H9 (cell line): ENCODE data around the gene UBXN11. TPM values are rescaled to one million over a fixed set of nuclear protein-coding genes. Genes with fewer than 3 reads are reported as not detected.

Experiments used
- DNase-seq: peaks from one replicate; pipeline ENCODE4 v3.0.0-alpha.2; 2017
- H2AFZ ChIP-seq: one replicate; pipeline ENCODE4 v1.6.1; 2013; ENCODE audit warnings: mild to moderate bottlenecking, low read length, control low read depth, moderate library complexity
- H2AK5ac ChIP-seq: 2 replicates; pipeline ENCODE4 v1.6.1; 2013; ENCODE audit warnings: low read length, control low read depth, mixed read lengths; ENCODE audit not compliant: insufficient read length
- H2BK120ac ChIP-seq: one replicate; pipeline ENCODE4 v1.6.1; 2013; ENCODE audit warnings: low read depth, mild to moderate bottlenecking, low read length, control low read depth, inconsistent platforms; ENCODE audit not compliant: poor library complexity, severe bottlenecking
- H2BK12ac ChIP-seq: 2 replicates; pipeline ENCODE4 v1.6.1; 2013; ENCODE audit warnings: low read length, control low read depth, mixed read lengths, low read depth; ENCODE audit not compliant: insufficient read length
- H2BK15ac ChIP-seq: 2 replicates; pipeline ENCODE4 v1.6.1; 2013; ENCODE audit warnings: low read depth, low read length, control low read depth
- H2BK20ac ChIP-seq: one replicate; pipeline ENCODE4 v1.6.1; 2013; ENCODE audit warnings: low read depth, mild to moderate bottlenecking, low read length, control low read depth, inconsistent platforms; ENCODE audit not compliant: poor library complexity, severe bottlenecking
- H2BK5ac ChIP-seq: 2 replicates; pipeline ENCODE4 v1.6.1; 2013; ENCODE audit warnings: low read length, control low read depth, mixed read lengths; ENCODE audit not compliant: insufficient read length
- H3K14ac ChIP-seq: 2 replicates; pipeline ENCODE4 v1.6.1; 2013; ENCODE audit warnings: low read length, control low read depth; ENCODE audit not compliant: insufficient read depth
- H3K18ac ChIP-seq: 2 replicates; pipeline ENCODE4 v1.6.1; 2013; ENCODE audit warnings: low read depth, mild to moderate bottlenecking, mixed read lengths, low read length, control low read depth; ENCODE audit not compliant: insufficient read length
- H3K23ac ChIP-seq: 2 replicates; pipeline ENCODE4 v1.6.1; 2013; ENCODE audit warnings: low read length, control low read depth, mixed read lengths, low read depth; ENCODE audit not compliant: insufficient read length
- H3K23me2 ChIP-seq: 2 replicates; pipeline ENCODE4 v1.6.1; 2013; ENCODE audit warnings: low read depth, mild to moderate bottlenecking, mixed read lengths, low read length, control low read depth; ENCODE audit not compliant: insufficient read length, poor library complexity, severe bottlenecking
- H3K27ac ChIP-seq: 2 replicates; pipeline ENCODE4 v1.5.1; 2013; ENCODE audit warnings: low read length, control low read depth, mixed read lengths, low read depth; ENCODE audit not compliant: insufficient read length
- H3K27me3 ChIP-seq: 2 replicates; pipeline ENCODE4 v1.6.1; 2013; ENCODE audit warnings: low read length, control low read depth, inconsistent platforms; ENCODE audit not compliant: insufficient read depth
- H3K4ac ChIP-seq: 2 replicates; pipeline ENCODE4 v1.6.1; 2013; ENCODE audit warnings: low read depth, mild to moderate bottlenecking, control low read depth, inconsistent platforms, low read length, moderate library complexity
- H3K4me1 ChIP-seq: 2 replicates; pipeline ENCODE4 v1.6.1; 2013; ENCODE audit warnings: low read length, control low read depth, inconsistent platforms; ENCODE audit not compliant: insufficient read depth
- H3K4me2 ChIP-seq: 2 replicates; pipeline ENCODE4 v1.6.1; 2013; ENCODE audit warnings: low read length, control low read depth, mixed read lengths; ENCODE audit not compliant: insufficient read length, insufficient read depth
- H3K56ac ChIP-seq: 2 replicates; pipeline ENCODE4 v1.6.1; 2013; ENCODE audit warnings: low read depth, mild to moderate bottlenecking, mixed read lengths, low read length, control low read depth; ENCODE audit not compliant: insufficient read length
- H3K79me1 ChIP-seq: 2 replicates; pipeline ENCODE4 v1.6.1; 2013; ENCODE audit warnings: low read depth, mild to moderate bottlenecking, moderate library complexity, low read length, control low read depth, inconsistent platforms; ENCODE audit not compliant: insufficient read depth, poor library complexity, severe bottlenecking
- H3K79me2 ChIP-seq: 2 replicates; pipeline ENCODE4 v1.6.1; 2013; ENCODE audit warnings: low read length, control low read depth, inconsistent platforms; ENCODE audit not compliant: insufficient read depth
- H3K9ac ChIP-seq: 2 replicates; pipeline ENCODE4 v1.6.1; 2013; ENCODE audit warnings: low read length, control low read depth, mixed read lengths; ENCODE audit not compliant: insufficient read length; ENCODE audit errors: extremely low read depth
- H3K9me3 ChIP-seq: one replicate; pipeline ENCODE4 v1.6.1; 2013; ENCODE audit warnings: low read depth, low read length, inconsistent platforms; ENCODE audit not compliant: control insufficient read depth
- H3T11ph ChIP-seq: one replicate; pipeline ENCODE4 v1.6.1; 2013; ENCODE audit warnings: mild to moderate bottlenecking, low read length, control low read depth, inconsistent platforms
- H4K20me1 ChIP-seq: one replicate; pipeline ENCODE4 v1.6.1; 2013; ENCODE audit not compliant: control insufficient read depth, insufficient read length, insufficient read depth
- H4K5ac ChIP-seq: 2 replicates; pipeline ENCODE4 v1.6.1; 2013; ENCODE audit warnings: low read depth, mild to moderate bottlenecking, mixed read lengths, low read length, control low read depth; ENCODE audit not compliant: insufficient read length
- H4K8ac ChIP-seq: replicated peaks from 2 replicates; pipeline ENCODE4 v1.6.1; 2013; ENCODE audit warnings: low read length, control low read depth, mixed read lengths, low read depth; ENCODE audit not compliant: insufficient read length
- H4K91ac ChIP-seq: 2 replicates; pipeline ENCODE4 v1.6.1; 2013; ENCODE audit warnings: low read depth, mild to moderate bottlenecking, moderate library complexity, mixed read lengths, low read length, control low read depth; ENCODE audit not compliant: insufficient read length
- H3K27ac Mint-ChIP-seq, 3 experiments: 2 replicates in 2 of 3; 3 replicates in 1 of 3; pipeline ENCODE4 v1.8.0; 2020 to 2021; ENCODE audit warnings: mixed read lengths in 3 of 3, mild to moderate bottlenecking in 1 of 3, moderate library complexity in 1 of 3
- H3K27me3 Mint-ChIP-seq: 2 replicates; pipeline ENCODE4 v1.8.0; 2021; ENCODE audit warnings: low read depth, mild to moderate bottlenecking, moderate library complexity, mixed read lengths
- H3K36me3 Mint-ChIP-seq, 3 experiments: 2 replicates in 2 of 3; 3 replicates in 1 of 3; pipeline ENCODE4 v1.8.0; 2020 to 2021; ENCODE audit warnings: low read depth in 3 of 3, mixed read lengths in 3 of 3; ENCODE audit not compliant: insufficient read depth in 1 of 3
- H3K4me1 Mint-ChIP-seq, 2 experiments: 2 replicates each; pipeline ENCODE4 v1.8.0; 2020; ENCODE audit warnings: mixed read lengths in 2 of 2
- H3K4me3 Mint-ChIP-seq, 2 experiments: 2 replicates in 1 of 2; 3 replicates in 1 of 2; pipeline ENCODE4 v1.8.0; 2020 to 2021; ENCODE audit warnings: mild to moderate bottlenecking in 2 of 2, mixed read lengths in 2 of 2, moderate library complexity in 1 of 2
- H3K9me3 Mint-ChIP-seq, 2 experiments: 2 replicates in 1 of 2; 3 replicates in 1 of 2; pipeline ENCODE4 v1.8.0; 2020; ENCODE audit warnings: mild to moderate bottlenecking in 2 of 2, mixed read lengths in 2 of 2, moderate library complexity in 1 of 2
- WGBS: extraction: QIAGEN DNeasy Blood & Tissue Kit; methylation state at CpG from one replicate; pipeline ENCODE4 v1.1.7; 2013; ENCODE audit warnings: missing lambda C conversion rate, low lambda C conversion rate, mixed read lengths; ENCODE audit not compliant: insufficient read length; ENCODE audit errors: extremely low coverage; 5-methylcytosine and 5-hydroxymethylcytosine counted together
- total RNA-seq: library from RNA; stranded (reverse); gene quantifications from 2 replicates; pipeline ENCODE4 v1.2.1, GENCODE V29; 2021
- TF ChIP-seq, protein P1 (sequence below): fragments of 200-600 bp; sonication (generic); conservative IDR thresholded peaks from 3 replicates; pipeline ENCODE4 v1.8.0; 2021; ENCODE audit warnings: antibody characterized with exemption, mild to moderate bottlenecking

UBXN11 gene
- total RNA-seq, 1 experiment from 2014 or later, result 13.7 TPM

- H3K9me3 Mint-ChIP-seq, result no peaks in the 10 kb centered on the region
- H3K4me3 Mint-ChIP-seq, result no peak overlapping the region
- Histone ChIP-seq H3K56ac (no peak overlapping the region), H4K8ac (no peak overlapping the region), H3K9ac (no peak overlapping the region), H2BK120ac (no peak overlapping the region), H3K18ac (no peak overlapping the region), H3K9me3 (no peaks in the 10 kb centered on the region), H2BK15ac (no peak overlapping the region), H3T11ph (no peak overlapping the region), H4K91ac (no peak overlapping the region), H3K4me2 (no peak overlapping the region), H2BK20ac (no peak overlapping the region), H2AK5ac (no peak overlapping the region), H3K27ac (no peak overlapping the region), H2BK5ac (no peak overlapping the region), H2AFZ (no peak overlapping the region), H3K27me3 (no peaks in the 10 kb centered on the region), H3K79me2 (no peaks in the 10 kb centered on the region), H4K5ac (no peak overlapping the region), H3K23me2 (peaks cover 13% of the 10 kb centered on the region), H3K4ac (no peak overlapping the region), H3K23ac (no peak overlapping the region), H4K20me1 (peaks cover 2% of the 10 kb centered on the region), H3K14ac (no peak overlapping the region), H3K4me1 (peaks cover 11% of the 10 kb centered on the region; the same call in 1 of the 2 replicates), H3K79me1 (no peaks in the 10 kb centered on the region), H2BK12ac (no peak overlapping the region)
- TF ChIP-seq, protein P1, sequence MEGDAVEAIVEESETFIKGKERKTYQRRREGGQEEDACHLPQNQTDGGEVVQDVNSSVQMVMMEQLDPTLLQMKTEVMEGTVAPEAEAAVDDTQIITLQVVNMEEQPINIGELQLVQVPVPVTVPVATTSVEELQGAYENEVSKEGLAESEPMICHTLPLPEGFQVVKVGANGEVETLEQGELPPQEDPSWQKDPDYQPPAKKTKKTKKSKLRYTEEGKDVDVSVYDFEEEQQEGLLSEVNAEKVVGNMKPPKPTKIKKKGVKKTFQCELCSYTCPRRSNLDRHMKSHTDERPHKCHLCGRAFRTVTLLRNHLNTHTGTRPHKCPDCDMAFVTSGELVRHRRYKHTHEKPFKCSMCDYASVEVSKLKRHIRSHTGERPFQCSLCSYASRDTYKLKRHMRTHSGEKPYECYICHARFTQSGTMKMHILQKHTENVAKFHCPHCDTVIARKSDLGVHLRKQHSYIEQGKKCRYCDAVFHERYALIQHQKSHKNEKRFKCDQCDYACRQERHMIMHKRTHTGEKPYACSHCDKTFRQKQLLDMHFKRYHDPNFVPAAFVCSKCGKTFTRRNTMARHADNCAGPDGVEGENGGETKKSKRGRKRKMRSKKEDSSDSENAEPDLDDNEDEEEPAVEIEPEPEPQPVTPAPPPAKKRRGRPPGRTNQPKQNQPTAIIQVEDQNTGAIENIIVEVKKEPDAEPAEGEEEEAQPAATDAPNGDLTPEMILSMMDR, result no peak
- no peak for DNase-seq
- WGBS, result no CpG with 5 or more reads among the region's 3 CpGs
- H3K4me1 Mint-ChIP-seq, result peaks cover 44 to 45% of the 10 kb centered on the region in 2 experiments
- H3K36me3 Mint-ChIP-seq, result peaks cover 54 to 64% (median 60%) of the 10 kb centered on the region in 3 experiments
- H3K27me3 Mint-ChIP-seq, result no peaks in the 10 kb centered on the region; the same call in 1 of the 2 replicates
- H3K27ac Mint-ChIP-seq, result no peak overlapping the region
These were observed 29.2 kb downstream of the UBXN11 start for GRCh38 chr1:26277261-26277661.
